Measurements from ENCODE around the gene ADAMTS14.

ADAMTS14 gene

GRCh38 chr10:70771311-70772194 lies 99.2 kb downstream of the ADAMTS14 start:
- no peak overlapping the region for H3K4me3 ChIP-seq (ENCODE audit: low read depth, low read length)
- TF ChIP-seq CTCF (IDR thresholded peaks at IDR 0.05; ENCODE audit: borderline replicate concordance, insufficient read depth, low read depth, low read length), result no peak

GRCh38 chr10:70772627-70773026 lies 100.3 kb downstream of the ADAMTS14 start:
- no peak overlapping the region for H3K4me3 ChIP-seq (ENCODE audit: low read depth, low read length)
- TF ChIP-seq CTCF (IDR thresholded peaks at IDR 0.05; ENCODE audit: borderline replicate concordance, insufficient read depth, low read depth, low read length), result no peak

- TF ChIP-seq CTCF (IDR thresholded peaks at IDR 0.05; ENCODE audit: borderline replicate concordance, insufficient read depth, low read depth, low read length), result no peak
- no peak overlapping the region for H3K4me3 ChIP-seq (ENCODE audit: low read depth, low read length)
These were observed 101.2 kb downstream of the ADAMTS14 start for GRCh38 chr10:70773461-70773860.

GRCh38 chr10:70773965-70774809 lies 101.9 kb downstream of the ADAMTS14 start:
- TF ChIP-seq CTCF (IDR thresholded peaks at IDR 0.05; ENCODE audit: borderline replicate concordance, insufficient read depth, low read depth, low read length), result no peak
- H3K4me3 ChIP-seq (ENCODE audit: low read depth, low read length), result no peak overlapping the region

GRCh38 chr10:70774810-70775678 lies 102.7 kb downstream of the ADAMTS14 start:
- H3K4me3 ChIP-seq (ENCODE audit: low read depth, low read length), result no peak overlapping the region
- no peak for TF ChIP-seq CTCF (IDR thresholded peaks at IDR 0.05; ENCODE audit: borderline replicate concordance, insufficient read depth, low read depth, low read length)

GRCh38 chr10:70775679-70776454 lies 103.6 kb downstream of the ADAMTS14 start:
- no peak overlapping the region for H3K4me3 ChIP-seq (ENCODE audit: low read depth, low read length)
- no peak for TF ChIP-seq CTCF (IDR thresholded peaks at IDR 0.05; ENCODE audit: borderline replicate concordance, insufficient read depth, low read depth, low read length)

Data from GM12875 (cell line).